ENCODE data around the gene INPP5D.
A peak's percentile ranks its signal among the peaks of the same experiment; 100 is the strongest.
"Not testable (repeated sequence)": the region's sequence is repeated elsewhere in the genome, so short reads cannot be mapped to it uniquely, and the experiment has no call there.

The INPP5D gene

DNA sequence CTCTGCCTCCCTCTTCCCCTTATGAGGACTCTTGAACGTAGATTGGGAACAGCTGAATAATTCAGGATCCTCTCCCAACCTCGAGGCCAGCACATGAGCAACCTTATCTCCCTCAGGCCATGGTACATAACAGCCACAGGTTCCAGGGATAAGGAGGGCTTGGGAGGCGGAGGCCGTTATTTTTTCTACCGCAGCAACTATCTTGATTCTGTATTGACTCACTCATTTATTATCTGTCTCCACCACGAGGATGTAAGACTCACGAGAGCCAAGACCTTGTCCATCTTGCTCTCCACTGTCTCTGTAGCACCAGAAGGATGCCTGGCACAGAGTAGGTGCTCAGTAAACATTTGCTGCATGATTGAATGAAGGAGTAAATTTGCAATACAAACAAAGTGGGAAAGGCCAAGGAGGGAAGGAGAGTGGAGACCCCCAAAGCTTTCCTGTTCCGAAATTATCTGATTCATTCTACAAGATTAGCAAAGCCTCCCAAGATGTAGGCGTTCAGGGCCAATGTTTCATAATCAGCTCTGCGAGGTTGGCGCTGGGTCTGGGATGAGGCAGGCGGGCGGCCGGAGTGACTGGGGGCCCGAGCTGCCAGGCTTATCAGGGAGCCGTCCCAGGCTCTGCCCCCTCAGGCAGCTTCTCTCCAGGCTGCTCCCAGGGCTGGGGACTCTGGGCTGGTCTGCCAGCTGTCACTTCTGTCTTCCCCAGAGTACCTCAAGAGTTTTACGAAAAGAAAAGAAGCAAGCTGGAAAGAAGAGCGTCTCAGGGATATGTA is 31.6 kb downstream of the INPP5D start:
- H3K4me1 Mint-ChIP-seq (ENCODE audit: low read depth in 2 of 2), result peaks cover 63 to 66% of the 10 kb centered on the region in 2 donors
- H3K27ac Mint-ChIP-seq, result peak overlapping the region; percentile 71 to 80
- H3K4me3 Mint-ChIP-seq, result peak overlapping the region in 1 of 2 donors; percentile 20
- H3K9me3 Mint-ChIP-seq, result no peaks in the 10 kb centered on the region
- peaks cover 72% of the 10 kb centered on the region for H3K36me3 Mint-ChIP-seq (ENCODE audit: insufficient read depth)
- ATAC-seq (replicated peaks), result no peak
- no peaks in the 10 kb centered on the region for H3K27me3 Mint-ChIP-seq
- no peak for DNase-seq

- H3K4me3 Mint-ChIP-seq, result peak overlapping the region in 1 of 2 donors; percentile 7
Measured at GRCh38 chr2:233092432-233093165, 32.5 kb downstream of the INPP5D start.

DNA sequence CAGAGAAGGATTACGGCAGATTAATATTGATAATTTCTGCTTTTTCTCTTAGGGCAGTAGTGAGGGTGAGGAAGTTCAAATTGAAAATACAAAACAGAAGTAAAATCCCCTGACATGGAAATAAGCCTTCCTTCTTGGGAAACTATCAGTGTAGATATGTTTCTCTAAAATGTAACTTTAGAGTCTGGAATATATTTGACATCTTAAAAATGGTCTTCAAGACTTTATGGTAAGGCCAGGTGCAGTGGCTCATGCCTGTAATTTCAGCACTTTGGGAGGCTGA is 33.0 kb downstream of the INPP5D start:
- Mint-ChIP-seq H3K27me3 (no peaks in the 10 kb centered on the region), H3K4me3 (no peak overlapping the region), H3K27ac (peak overlapping the region; percentile 72 to 80), H3K36me3 (ENCODE audit: insufficient read depth) (peaks cover 73% of the 10 kb centered on the region), H3K9me3 (no peaks in the 10 kb centered on the region), H3K4me1 (ENCODE audit: low read depth in 2 of 2) (peaks cover 67% of the 10 kb centered on the region in 2 donors)
- ATAC-seq (replicated peaks), result no peak
- no peak for DNase-seq

More at GRCh38 chr2:233092432-233093165, 32.5 kb downstream of the INPP5D start:
- DNase-seq, result no peak
- no peaks in the 10 kb centered on the region for H3K9me3 Mint-ChIP-seq
- H3K4me1 Mint-ChIP-seq (ENCODE audit: low read depth in 2 of 2), result peaks cover 66 to 68% of the 10 kb centered on the region in 2 donors
- H3K27me3 Mint-ChIP-seq, result no peaks in the 10 kb centered on the region
- H3K36me3 Mint-ChIP-seq (ENCODE audit: insufficient read depth), result peaks cover 74% of the 10 kb centered on the region
- ATAC-seq (replicated peaks), result no peak
- H3K27ac Mint-ChIP-seq, result peak overlapping the region; percentile 72 to 80

DNA sequence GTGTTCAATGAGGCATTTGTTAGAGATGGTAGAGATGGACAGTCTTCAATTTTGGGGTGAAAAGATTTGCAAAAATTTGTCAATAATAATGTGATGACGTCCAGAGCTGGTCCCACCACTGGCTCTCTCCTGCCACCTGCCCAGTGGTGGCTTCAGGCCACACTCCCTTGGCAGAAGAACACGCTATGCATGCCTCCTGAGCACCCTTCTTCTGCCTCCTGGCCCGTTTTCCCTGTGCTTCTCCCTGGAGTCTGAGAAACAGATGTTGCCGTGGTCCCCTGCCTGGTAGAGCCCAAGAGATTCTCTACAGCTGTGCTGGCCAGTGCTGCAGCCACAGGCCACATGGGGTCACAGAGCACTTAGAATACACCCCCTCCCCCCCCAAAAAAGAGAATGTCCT is 33.6 kb downstream of the INPP5D start:
- DNase-seq (no peak), ATAC-seq (replicated peaks) (no peak)
- H3K27me3 Mint-ChIP-seq, result no peaks in the 10 kb centered on the region
- peak overlapping the region; percentile 72 to 88 for H3K27ac Mint-ChIP-seq
- H3K9me3 Mint-ChIP-seq, result no peaks in the 10 kb centered on the region
- H3K4me3 Mint-ChIP-seq, result no peak overlapping the region
- peaks cover 67% of the 10 kb centered on the region in 2 donors for H3K4me1 Mint-ChIP-seq (ENCODE audit: low read depth in 2 of 2)
- peaks cover 72% of the 10 kb centered on the region for H3K36me3 Mint-ChIP-seq (ENCODE audit: insufficient read depth)

- ATAC-seq (replicated peaks), result no peak
- no peak for DNase-seq
- peaks cover 72% of the 10 kb centered on the region for H3K36me3 Mint-ChIP-seq (ENCODE audit: insufficient read depth)
- no peaks in the 10 kb centered on the region for H3K9me3 Mint-ChIP-seq
- peaks cover 72% of the 10 kb centered on the region in 2 donors for H3K4me1 Mint-ChIP-seq (ENCODE audit: low read depth in 2 of 2)
- peak overlapping the region; percentile 21 to 45 for H3K4me3 Mint-ChIP-seq
- H3K27me3 Mint-ChIP-seq, result no peaks in the 10 kb centered on the region
- H3K27ac Mint-ChIP-seq, result peak overlapping the region; percentile 60 to 72
Measured at GRCh38 chr2:233094614-233095013, 34.5 kb downstream of the INPP5D start.

- ATAC-seq (replicated peaks), result no peak
- Mint-ChIP-seq H3K4me1 (ENCODE audit: low read depth in 2 of 2) (peaks cover 76 to 85% of the 10 kb centered on the region in 2 donors), H3K27ac (no peak overlapping the region), H3K4me3 (no peak overlapping the region), H3K27me3 (no peaks in the 10 kb centered on the region), H3K9me3 (peaks cover 0 to 6% of the 10 kb centered on the region in 2 donors), H3K36me3 (ENCODE audit: insufficient read depth) (peaks cover 72% of the 10 kb centered on the region)
- DNase-seq, result no peak
Measured at GRCh38 chr2:233096006-233096405, 35.9 kb downstream of the INPP5D start.

DNA sequence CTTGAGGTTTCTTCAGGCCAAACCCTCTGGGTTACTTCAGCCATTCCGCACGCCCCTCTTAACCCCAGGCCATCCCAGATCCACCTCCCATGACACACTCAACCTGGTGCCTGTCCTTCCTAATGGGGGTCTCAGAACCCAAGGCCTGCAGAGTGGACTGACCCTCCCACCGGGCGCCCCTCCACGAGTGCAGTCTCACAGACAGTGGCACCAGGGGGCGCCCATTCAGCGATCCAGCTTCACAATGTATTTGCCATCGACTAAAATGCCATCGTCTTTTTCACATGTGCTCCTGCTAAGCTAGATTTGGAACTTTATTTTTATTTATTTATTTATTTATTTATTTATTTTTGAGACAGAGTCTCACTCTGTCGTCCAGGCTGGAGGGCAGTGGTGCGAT is 38.5 kb downstream of the INPP5D start:
- peaks cover 72 to 78% of the 10 kb centered on the region in 2 donors for H3K4me1 Mint-ChIP-seq (ENCODE audit: low read depth in 2 of 2)
- ATAC-seq (replicated peaks) (no peak), DNase-seq (no peak)
- H3K27ac Mint-ChIP-seq, result peak overlapping the region; percentile 77 to 82
- peak overlapping the region; percentile 51 to 53 for H3K4me3 Mint-ChIP-seq
- H3K27me3 Mint-ChIP-seq, result no peaks in the 10 kb centered on the region
- H3K9me3 Mint-ChIP-seq, result peaks cover 0 to 6% of the 10 kb centered on the region in 2 donors
- peaks cover 78% of the 10 kb centered on the region for H3K36me3 Mint-ChIP-seq (ENCODE audit: insufficient read depth)

DNA sequence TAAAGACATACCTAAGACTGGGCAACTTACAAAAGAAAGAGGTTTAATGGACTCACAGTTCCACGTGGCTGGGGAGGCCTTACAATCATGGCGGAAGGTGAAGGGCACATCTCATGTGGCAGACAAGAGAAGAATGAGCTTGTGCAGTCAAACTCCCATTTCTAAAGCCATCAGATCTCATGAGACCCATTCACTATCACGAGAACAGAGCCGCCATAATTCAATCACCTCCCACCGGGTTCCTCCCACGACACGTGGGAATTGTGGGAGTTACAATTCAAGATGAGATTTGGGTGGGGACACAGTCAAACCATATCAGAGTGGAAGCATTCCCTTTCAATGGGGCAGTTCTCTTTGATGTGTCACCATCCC is 39.7 kb downstream of the INPP5D start:
- not testable (repeated sequence) for ATAC-seq (replicated peaks); H3K9me3 Mint-ChIP-seq; DNase-seq; H3K27me3 Mint-ChIP-seq
- Mint-ChIP-seq H3K36me3 (ENCODE audit: insufficient read depth) (peaks cover 74% of the 10 kb centered on the region), H3K4me1 (ENCODE audit: low read depth in 2 of 2) (peaks cover 68 to 77% of the 10 kb centered on the region in 2 donors), H3K4me3 (peak overlapping the region; percentile 88 to 93), H3K27ac (peak overlapping the region; percentile 97)

DNA sequence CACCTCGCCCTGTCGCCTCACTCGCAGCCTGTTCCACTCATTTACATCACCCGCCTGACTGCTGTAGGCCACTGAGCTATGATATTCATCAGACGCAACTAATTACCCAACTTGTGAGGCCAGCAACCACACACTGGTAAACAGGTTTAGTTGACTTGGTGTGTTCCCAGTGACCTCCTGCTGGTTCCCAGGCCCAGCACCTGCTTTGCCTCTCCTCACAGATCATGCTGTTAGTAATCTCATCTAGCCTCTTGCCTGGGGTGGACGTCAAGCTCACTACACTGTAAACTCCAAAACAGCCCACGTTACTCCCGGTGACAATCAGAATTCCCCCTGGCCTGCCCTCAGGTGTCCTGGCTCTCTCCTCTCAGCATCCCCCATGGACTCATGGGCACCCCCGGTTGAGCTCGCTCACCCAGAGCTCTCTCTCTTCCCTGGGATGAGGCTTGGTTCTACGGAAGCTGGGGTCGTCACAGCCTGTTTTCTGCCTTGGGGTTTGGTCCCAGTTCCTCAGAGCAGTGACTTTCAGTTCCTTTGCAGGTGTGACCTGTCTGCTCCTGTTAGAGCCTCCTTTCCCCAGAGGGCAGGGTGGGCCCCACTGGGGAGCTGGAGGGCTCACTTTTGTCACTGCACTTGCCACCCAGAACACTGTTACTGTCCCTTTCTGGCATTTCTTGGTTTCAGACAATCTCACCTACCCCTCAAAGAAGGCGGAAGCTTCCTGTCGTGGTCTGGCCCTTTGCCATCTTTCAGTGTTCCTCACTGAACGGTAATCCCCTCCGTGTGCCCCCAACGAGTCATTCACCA is 40.3 kb downstream of the INPP5D start:
- Mint-ChIP-seq H3K4me3 (peak overlapping the region; percentile 88 to 93), H3K27ac (peak overlapping the region; percentile 97), H3K9me3 (peaks cover 0 to 6% of the 10 kb centered on the region in 2 donors), H3K4me1 (ENCODE audit: low read depth in 2 of 2) (peaks cover 70 to 78% of the 10 kb centered on the region in 2 donors), H3K27me3 (no peaks in the 10 kb centered on the region), H3K36me3 (ENCODE audit: insufficient read depth) (peaks cover 75% of the 10 kb centered on the region)
- ATAC-seq (replicated peaks) (peak; percentile 83), DNase-seq (peak; percentile 75 to 81 (median 78))

GRCh38 chr2:233101141-233101540 is 41.0 kb downstream of the INPP5D start:
- ATAC-seq (replicated peaks) (no peak), DNase-seq (no peak)
- Mint-ChIP-seq H3K27ac (peak overlapping the region; percentile 97), H3K4me3 (peak overlapping the region; percentile 88 to 93), H3K9me3 (peaks cover 0 to 6% of the 10 kb centered on the region in 2 donors), H3K4me1 (ENCODE audit: low read depth in 2 of 2) (peaks cover 75 to 82% of the 10 kb centered on the region in 2 donors), H3K27me3 (no peaks in the 10 kb centered on the region), H3K36me3 (ENCODE audit: insufficient read depth) (peaks cover 77% of the 10 kb centered on the region)

GRCh38 chr2:233101816-233102215 is 41.7 kb downstream of the INPP5D start:
- H3K27ac Mint-ChIP-seq, result peak overlapping the region; percentile 91 to 93
- peak overlapping the region in 1 of 2 donors; percentile 59 for H3K4me3 Mint-ChIP-seq
- no peak for ATAC-seq (replicated peaks)
- peaks cover 70% of the 10 kb centered on the region for H3K36me3 Mint-ChIP-seq (ENCODE audit: insufficient read depth)
- DNase-seq, result no peak
- no peaks in the 10 kb centered on the region for H3K27me3 Mint-ChIP-seq
- H3K4me1 Mint-ChIP-seq (ENCODE audit: low read depth in 2 of 2), result peaks cover 79 to 86% of the 10 kb centered on the region in 2 donors
- peaks cover 0 to 6% of the 10 kb centered on the region in 2 donors for H3K9me3 Mint-ChIP-seq

GRCh38 chr2:233105156-233105895 is 45.2 kb downstream of the INPP5D start:
- peaks cover 76 to 86% of the 10 kb centered on the region in 2 donors for H3K4me1 Mint-ChIP-seq (ENCODE audit: low read depth in 2 of 2)
- ATAC-seq (replicated peaks) (no peak), DNase-seq (no peak)
- H3K4me3 Mint-ChIP-seq, result peak overlapping the region; percentile 9 to 60
- peak overlapping the region; percentile 91 to 93 for H3K27ac Mint-ChIP-seq
- H3K9me3 Mint-ChIP-seq, result peaks cover 0 to 1% of the 10 kb centered on the region in 2 donors
- H3K36me3 Mint-ChIP-seq (ENCODE audit: insufficient read depth), result peaks cover 48% of the 10 kb centered on the region
- no peaks in the 10 kb centered on the region for H3K27me3 Mint-ChIP-seq

DNA sequence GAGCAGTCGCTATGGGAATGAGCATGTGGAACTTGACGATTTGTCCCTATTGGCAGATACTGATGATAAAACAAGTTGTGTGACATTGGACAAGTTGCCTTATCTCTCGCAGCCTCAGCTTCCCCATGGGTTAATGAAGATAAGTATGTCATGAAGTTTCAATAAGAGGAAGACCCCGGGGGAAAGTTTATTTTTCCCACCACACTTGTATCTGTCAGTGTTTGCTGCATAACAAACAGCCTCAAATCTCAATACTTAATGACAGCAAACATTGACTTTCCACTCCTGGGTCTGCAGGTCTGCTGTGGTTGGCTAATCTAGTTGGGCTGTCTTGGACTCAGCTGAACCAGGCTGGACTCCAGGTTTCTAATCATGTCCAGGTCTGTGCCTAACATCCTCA is 45.8 kb downstream of the INPP5D start:
- H3K4me1 Mint-ChIP-seq (ENCODE audit: low read depth in 2 of 2), result peaks cover 71 to 80% of the 10 kb centered on the region in 2 donors
- ATAC-seq (replicated peaks) (no peak), DNase-seq (no peak)
- peak overlapping the region; percentile 91 to 93 for H3K27ac Mint-ChIP-seq
- no peaks in the 10 kb centered on the region for H3K9me3 Mint-ChIP-seq
- H3K4me3 Mint-ChIP-seq, result peak overlapping the region; percentile 9 to 60
- peaks cover 46% of the 10 kb centered on the region for H3K36me3 Mint-ChIP-seq (ENCODE audit: insufficient read depth)
- no peaks in the 10 kb centered on the region for H3K27me3 Mint-ChIP-seq
